ENCODE results near the gene SLC7A11. TPM values are rescaled to one million over a fixed set of nuclear protein-coding genes. Genes with fewer than 3 reads are reported as not detected.
A peak's percentile ranks its signal among the peaks of the same experiment; 100 is the strongest.

SLC7A11 gene
- total and polyA plus RNA-seq, 10 of the 15 experiments (the other 5 are each of a cell fraction or from before 2014, with no cell fraction given) = 1.6 to 9.8 (median 3.5) TPM

GRCh38 chr4:138200236-138200590 is 41.9 kb downstream of the SLC7A11 start:
- TF ChIP-seq ESRRA (IDR thresholded peaks at IDR 0.05; ENCODE audit: low read length) (peak; percentile 87; the same call in 1 of the 2 replicates), NFXL1 (IDR thresholded peaks at IDR 0.05; ENCODE audit: borderline replicate concordance) (no peak), CHD4 (IDR thresholded peaks at IDR 0.05) (no peak)
- intact Hi-C loops (cut with micrococcal nuclease; ENCODE audit: unreplicated experiment) (no loop called here), in situ Hi-C loops (cut with MboI) (loop anchor here (25.0 kb wide), 1 partner anchor 1112 kb away; the partner anchor contains the start of genes NAA15 and NDUFC1)
- ChIA-PET SMC1A (ENCODE audit: uncharacterized antibody, unreplicated experiment) (interaction anchor here (0.8 to 4.5 kb wide), 18 partner anchors 9 to 478 kb away, joined by 3 to 71 read pairs (median 4); partner anchors contain the start of gene SLC7A11), POLR2A (interaction anchor here (0.7 to 2.4 kb wide), 8 partner anchors 9 to 133 kb away, joined by 3 to 24 read pairs (median 3); partner anchors contain the start of gene SLC7A11), CTCF (interaction anchor here (0.8 to 1.7 kb wide), 7 partner anchors 8 to 96 kb away, joined by 3 to 7 read pairs (median 5); no protein-coding TSS in a partner anchor), RAD21 (ENCODE audit: unreplicated experiment) (interaction anchor here (1.3 to 4.5 kb wide), 9 partner anchors 9 to 205 kb away, joined by 4 to 56 read pairs (median 9); partner anchors contain the start of gene SLC7A11)
- no TSS peak for BruUV-seq (replicated peaks)
- Histone ChIP-seq H2AFZ (ENCODE audit: control insufficient read depth, low read depth, low read length) (peak overlapping the region; percentile 43), H3K4me3 (0 out of 2 replicates have a peak overlapping the region, but pooled peaks have one; percentile 53), H3K9ac (ENCODE audit: control insufficient read depth, insufficient read depth, low read length) (no peak overlapping the region), H3K36me3 (ENCODE audit: control insufficient read depth in 2 of 2, insufficient read depth in 2 of 2, low read length in 1 of 2) (no peaks in the 10 kb centered on the region; a peak in 1 of 4 replicates), H3K27ac (ENCODE audit: control insufficient read depth, insufficient read depth) (peak overlapping the region; percentile 74; the same call in 1 of the 2 replicates), H3K27me3 (replicated peaks in 1 of 2; ENCODE audit: control insufficient read depth in 2 of 2, insufficient read depth in 2 of 2, low read length in 1 of 2) (no peaks in the 10 kb centered on the region), H3K4me2 (ENCODE audit: control insufficient read depth, insufficient read depth) (peak overlapping the region; percentile 61; the same call in 1 of the 2 replicates), H3K79me2 (ENCODE audit: control insufficient read depth, insufficient read depth, low read length) (no peaks in the 10 kb centered on the region), H3K9me3 (replicated peaks; ENCODE audit: control insufficient read depth, insufficient read depth, low read length) (no peaks in the 10 kb centered on the region), H3K4me1 (ENCODE audit: control insufficient read depth, insufficient read depth, low read length) (peaks cover 3% of the 10 kb centered on the region; the same call in 1 of the 2 replicates), H4K20me1 (ENCODE audit: control insufficient read depth, insufficient read depth) (no peaks in the 10 kb centered on the region)
- DNase-seq (ENCODE audit: low read depth, low spot score) = no peak
- peak; percentile 74 for ATAC-seq
- whole genome bisulfite sequencing (ENCODE audit: insufficient coverage, insufficient replicate concordance, low lambda C conversion rate, missing lambda C conversion rate) = 0% methylated on average over 1 of the region's 1 CpG
- no peak for FAIRE-seq

- no peak overlapping the region for H3K9ac ChIP-seq (ENCODE audit: control insufficient read depth, insufficient read depth, low read length)
- ChIA-PET SMC1A (ENCODE audit: uncharacterized antibody, unreplicated experiment) (interaction anchor here (0.8 to 4.5 kb wide), 16 partner anchors 9 to 478 kb away, joined by 3 to 71 read pairs (median 4); partner anchors contain the start of gene SLC7A11), POLR2A (interaction anchor here (0.6 to 2.4 kb wide), 9 partner anchors 8 to 133 kb away, joined by 3 to 24 read pairs (median 3); partner anchors contain the start of gene SLC7A11), CTCF (interaction anchor here (0.8 to 1.7 kb wide), 7 partner anchors 8 to 96 kb away, joined by 3 to 7 read pairs (median 5); no protein-coding TSS in a partner anchor), RAD21 (ENCODE audit: unreplicated experiment) (interaction anchor here (1.3 to 4.5 kb wide), 9 partner anchors 9 to 205 kb away, joined by 4 to 56 read pairs (median 9); partner anchors contain the start of gene SLC7A11)
- 23% methylated on average over 5 of the region's 5 CpGs for WGBS (ENCODE audit: insufficient coverage, insufficient replicate concordance, low lambda C conversion rate, missing lambda C conversion rate)
- peak overlapping the region; percentile 74 for H3K27ac ChIP-seq (ENCODE audit: control insufficient read depth, insufficient read depth)
- intact Hi-C loops (cut with micrococcal nuclease; ENCODE audit: unreplicated experiment) = no loop called here
- no peaks in the 10 kb centered on the region for H4K20me1 ChIP-seq (ENCODE audit: control insufficient read depth, insufficient read depth)
- H3K9me3 ChIP-seq (replicated peaks; ENCODE audit: control insufficient read depth, insufficient read depth, low read length) = no peaks in the 10 kb centered on the region
- H2AFZ ChIP-seq (ENCODE audit: control insufficient read depth, low read depth, low read length) = peak overlapping the region; percentile 80
- DNase-seq (ENCODE audit: low read depth, low spot score) (no peak), ATAC-seq (peak; percentile 89), FAIRE-seq (no peak)
- no peaks in the 10 kb centered on the region; a peak in 1 of 4 replicates for H3K36me3 ChIP-seq (ENCODE audit: control insufficient read depth in 2 of 2, insufficient read depth in 2 of 2, low read length in 1 of 2)
- H3K4me1 ChIP-seq (ENCODE audit: control insufficient read depth, insufficient read depth, low read length) = peaks cover 3% of the 10 kb centered on the region; the same call in 1 of the 2 replicates
- in situ Hi-C loops (cut with MboI) = loop anchor here (25.0 kb wide), 1 partner anchor 1113 kb away; the partner anchor contains the start of genes NAA15 and NDUFC1
- H3K79me2 ChIP-seq (ENCODE audit: control insufficient read depth, insufficient read depth, low read length) = no peaks in the 10 kb centered on the region
- BruUV-seq (replicated peaks) = TSS peak; percentile 31
- H3K4me2 ChIP-seq (ENCODE audit: control insufficient read depth, insufficient read depth) = peak overlapping the region; percentile 61
- peak overlapping the region; percentile 53; the same call in 1 of the 2 replicates for H3K4me3 ChIP-seq
- H3K27me3 ChIP-seq (replicated peaks in 1 of 2; ENCODE audit: control insufficient read depth in 2 of 2, insufficient read depth in 2 of 2, low read length in 1 of 2) = no peaks in the 10 kb centered on the region
- TF ChIP-seq GATAD2B (conservative IDR thresholded peaks at IDR 0.05; ENCODE audit: low read depth) (0 out of 2 replicates have a peak, but pooled peaks have one; percentile 46), IKZF2 (IDR thresholded peaks at IDR 0.05) (peak; percentile 11 to 29; a peak in 1 of 4 replicates), RUNX3 (IDR thresholded peaks at IDR 0.05; ENCODE audit: low read length) (no peak), ZNF687 (IDR thresholded peaks at IDR 0.05) (peak; percentile 49; the same call in 1 of the 2 replicates), ZSCAN29 (IDR thresholded peaks at IDR 0.05) (no peak)
- TF ChIP-seq, protein P1, sequence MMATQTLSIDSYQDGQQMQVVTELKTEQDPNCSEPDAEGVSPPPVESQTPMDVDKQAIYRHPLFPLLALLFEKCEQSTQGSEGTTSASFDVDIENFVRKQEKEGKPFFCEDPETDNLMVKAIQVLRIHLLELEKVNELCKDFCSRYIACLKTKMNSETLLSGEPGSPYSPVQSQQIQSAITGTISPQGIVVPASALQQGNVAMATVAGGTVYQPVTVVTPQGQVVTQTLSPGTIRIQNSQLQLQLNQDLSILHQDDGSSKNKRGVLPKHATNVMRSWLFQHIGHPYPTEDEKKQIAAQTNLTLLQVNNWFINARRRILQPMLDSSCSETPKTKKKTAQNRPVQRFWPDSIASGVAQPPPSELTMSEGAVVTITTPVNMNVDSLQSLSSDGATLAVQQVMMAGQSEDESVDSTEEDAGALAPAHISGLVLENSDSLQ (IDR thresholded peaks at IDR 0.05) = peak; percentile 44; the same call in 1 of the 2 replicates
Observed at GRCh38 chr4:138199568-138200235, 42.4 kb downstream of the SLC7A11 start.
